HG03457 (cell line): Measurements from ENCODE around the gene IKZF3.
"Not testable (repeated sequence)": the region's sequence is repeated elsewhere in the genome, so short reads cannot be mapped to it uniquely, and the experiment has no call there.

Experiments used
- ATAC-seq: cut with Tn5 transposase; IDR thresholded peaks from one replicate; pipeline ENCODE4 v1.9.1; 2021; ENCODE audit warnings: moderate number of reproducible peaks; ENCODE audit not compliant: unreplicated experiment

The IKZF3 gene

DNA sequence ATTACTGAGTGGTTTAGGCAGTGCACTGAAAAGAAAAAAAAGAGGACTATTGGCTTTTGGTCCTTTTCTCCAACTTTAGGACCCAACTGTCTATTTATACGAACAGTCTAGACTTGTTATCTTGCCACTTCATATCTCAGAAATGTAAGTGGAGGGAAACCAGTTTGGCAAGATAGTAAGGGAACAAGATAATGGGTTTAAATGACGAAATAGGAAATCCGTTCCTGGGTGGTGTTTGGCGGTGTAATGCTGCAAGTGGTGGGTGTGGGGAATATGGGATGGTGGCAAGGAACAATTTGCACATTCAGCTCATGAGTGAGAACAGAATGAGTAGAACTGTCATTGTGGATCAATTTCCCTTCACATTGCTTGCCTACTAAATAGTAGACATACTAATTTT is 81.6 kb downstream of the IKZF3 start:
- no peak for ATAC-seq

- ATAC-seq = no peak
These were observed 82.3 kb downstream of the IKZF3 start for GRCh38 chr17:39781861-39782213.

- no peak for ATAC-seq
These were observed 82.9 kb downstream of the IKZF3 start for GRCh38 chr17:39781031-39781860.

DNA sequence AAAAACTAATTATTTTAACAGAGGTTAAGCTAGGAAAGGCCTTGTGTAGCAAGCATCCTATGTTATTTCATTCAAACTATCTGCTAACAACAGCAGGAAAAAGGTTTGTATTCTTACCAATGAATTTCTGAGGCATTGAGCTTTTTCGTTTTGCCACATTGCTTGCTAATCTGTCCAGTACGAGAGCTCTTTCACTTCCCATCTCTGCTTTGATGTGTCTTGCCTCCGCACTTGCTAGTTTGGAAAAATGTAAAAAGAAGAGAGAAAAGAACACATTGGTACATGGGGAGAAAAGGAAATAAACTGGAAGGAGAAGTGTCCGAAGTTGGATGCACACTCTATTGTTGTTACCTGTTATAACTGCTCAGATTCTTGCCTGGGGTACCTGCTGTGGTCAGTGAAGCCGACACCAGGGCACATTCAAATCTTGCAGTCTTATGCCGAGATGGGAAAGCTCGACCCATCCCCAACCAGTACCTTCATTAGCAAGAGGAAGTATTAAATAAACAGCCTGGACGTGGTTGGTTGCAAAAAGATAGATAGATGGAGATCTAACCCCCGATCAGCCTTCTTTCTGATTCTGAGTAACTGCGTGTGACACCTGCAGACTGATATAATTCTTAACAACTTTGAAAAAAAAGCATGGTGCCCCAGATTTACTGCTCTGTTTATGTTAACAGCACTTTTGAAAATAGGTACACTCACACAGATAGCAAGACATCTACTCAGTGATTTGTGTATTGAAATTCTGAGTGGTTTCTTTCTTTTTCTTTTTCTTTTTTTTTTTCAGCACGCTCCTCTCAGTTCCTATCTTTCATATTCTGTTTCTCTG is 86.4 kb downstream of the IKZF3 start:
- no peak for ATAC-seq

DNA sequence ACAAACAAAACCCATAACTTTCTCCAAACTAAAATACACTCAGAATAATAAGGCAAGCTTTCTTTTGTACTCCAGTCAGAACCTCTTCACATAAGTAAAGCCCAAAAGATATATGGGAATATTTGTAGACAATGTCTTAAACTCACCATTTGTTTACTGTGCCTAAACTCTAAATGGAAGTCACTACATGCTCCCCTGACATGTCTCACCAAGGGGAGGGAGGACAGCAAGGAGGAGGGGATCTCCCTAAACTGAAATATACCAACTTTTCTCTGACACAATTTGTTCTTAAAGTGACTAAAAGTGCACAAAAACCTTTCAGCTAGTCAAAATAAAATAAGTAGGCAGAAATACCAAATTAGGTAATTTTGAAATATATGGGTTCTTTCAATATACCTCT is 87.9 kb downstream of the IKZF3 start:
- ATAC-seq = no peak

GRCh38 chr17:39775031-39775430 is 89.1 kb downstream of the IKZF3 start:
- no peak for ATAC-seq

DNA sequence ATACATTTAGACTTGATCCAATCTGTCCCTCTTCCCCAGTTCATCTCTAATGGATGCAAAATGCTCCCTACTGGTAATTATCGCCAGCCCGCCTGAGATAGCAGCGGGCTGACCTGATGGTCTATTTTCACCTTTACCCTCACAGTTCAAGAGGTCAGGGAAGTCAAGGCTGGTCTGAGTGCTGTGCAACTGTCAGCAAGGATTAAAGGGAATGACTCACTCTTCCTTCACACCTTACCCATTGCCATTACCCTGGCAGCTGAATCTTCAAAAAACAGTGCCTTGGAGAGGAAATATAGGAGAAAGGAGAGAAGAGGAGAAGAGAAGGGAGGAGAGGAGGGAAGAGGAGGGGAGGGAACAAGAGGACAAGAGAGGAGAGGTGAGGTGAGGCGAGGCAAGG is 90.1 kb downstream of the IKZF3 start:
- no peak for ATAC-seq

DNA sequence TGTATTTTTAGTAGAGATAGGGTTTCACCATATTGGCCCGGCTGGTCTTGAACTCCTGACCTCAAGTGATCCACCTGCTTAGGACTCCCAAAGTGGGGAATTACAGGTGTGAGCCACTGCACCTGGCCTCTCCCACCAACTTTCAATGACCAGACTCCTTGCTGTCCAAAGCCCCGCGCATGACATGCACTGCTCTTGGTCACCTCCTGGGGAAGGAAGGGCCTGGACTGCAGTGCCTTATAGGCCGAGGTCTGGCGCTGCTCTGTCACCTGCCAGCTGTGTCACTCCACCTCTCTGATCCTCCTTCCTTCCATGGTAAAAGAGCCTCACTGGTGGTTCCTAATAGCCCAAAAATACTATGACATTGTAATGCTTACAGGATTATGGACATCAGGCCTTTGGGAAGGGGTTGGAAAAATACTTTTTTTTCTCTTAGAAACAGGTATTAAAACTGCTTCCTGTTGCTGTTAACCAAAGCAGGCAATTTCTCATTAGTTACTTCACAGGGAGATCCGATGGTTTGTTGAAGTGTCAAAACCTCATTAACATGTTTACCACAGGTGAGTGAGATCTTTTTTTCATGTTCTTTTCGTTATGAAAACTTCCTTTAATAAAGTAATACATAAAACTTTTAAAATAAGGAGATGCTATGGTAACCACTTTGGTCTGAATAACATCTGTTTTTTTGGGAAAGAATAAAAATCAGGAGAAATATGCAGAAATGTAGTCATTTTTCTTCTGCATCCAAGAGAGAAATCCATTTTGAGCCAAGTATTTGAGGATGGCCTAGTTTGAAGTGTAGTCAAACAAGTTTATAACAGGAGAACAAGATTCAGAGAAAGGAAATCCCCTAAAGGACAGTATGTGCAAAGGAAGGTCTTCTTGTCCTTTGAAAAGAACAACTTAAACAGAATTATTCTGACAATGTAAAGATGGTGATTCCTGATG is 90.9 kb downstream of the IKZF3 start:
- no peak for ATAC-seq

DNA sequence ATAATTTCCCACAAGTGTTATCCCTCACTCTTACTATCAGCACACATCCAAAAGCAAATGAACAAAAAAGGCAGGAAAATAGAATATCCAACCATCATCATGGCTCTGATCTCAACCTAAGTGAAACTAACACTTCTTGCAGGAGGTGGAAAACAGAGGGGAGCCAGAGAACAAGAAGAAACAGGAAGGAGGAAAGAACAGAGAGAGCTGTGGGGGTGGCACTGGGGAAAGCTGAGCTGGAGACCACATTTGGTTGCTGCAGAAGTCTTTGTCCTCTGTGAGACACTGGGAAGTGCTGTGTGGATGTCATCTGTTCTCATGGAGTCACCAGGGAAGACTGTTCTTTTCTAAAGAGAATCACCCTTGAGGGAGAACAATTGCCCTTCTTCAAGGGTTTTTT is 91.7 kb downstream of the IKZF3 start:
- ATAC-seq = no peak

DNA sequence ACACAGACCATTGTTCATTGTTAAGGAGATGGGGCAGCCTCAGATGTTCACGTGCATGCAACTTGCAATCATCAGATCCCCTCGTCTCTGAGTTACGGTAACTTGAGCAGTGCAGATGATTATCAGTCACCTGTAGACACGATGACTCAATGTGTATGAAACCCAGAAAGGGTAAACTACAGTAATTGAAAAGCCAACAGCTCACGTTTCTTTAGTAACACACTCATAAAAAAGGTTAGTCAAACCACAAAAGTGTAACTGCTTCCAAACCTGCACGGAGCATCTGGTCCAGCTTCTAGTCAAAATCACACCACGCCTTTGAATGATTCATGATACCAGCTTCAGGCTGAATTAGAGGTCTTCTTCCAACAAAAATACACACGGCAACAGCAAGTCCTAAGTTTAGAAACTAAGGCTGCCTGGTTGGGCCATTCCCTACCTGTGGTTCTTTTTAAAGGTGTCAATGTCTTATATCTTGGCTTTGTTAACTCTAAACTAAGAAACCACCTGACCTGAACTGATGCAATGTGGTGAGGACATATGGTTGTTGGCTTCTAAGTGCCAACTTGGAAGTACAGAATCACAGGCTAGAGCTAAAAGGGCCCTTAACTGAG is 94.0 kb downstream of the IKZF3 start:
- ATAC-seq = peak; percentile 31

- no peak for ATAC-seq
These were observed 97.0 kb downstream of the IKZF3 start for GRCh38 chr17:39767147-39767546.

GRCh38 chr17:39765766-39766165 is 98.3 kb downstream of the IKZF3 start:
- ATAC-seq = no peak

GRCh38 chr17:39765175-39765574 is 98.9 kb downstream of the IKZF3 start:
- ATAC-seq = no peak

DNA sequence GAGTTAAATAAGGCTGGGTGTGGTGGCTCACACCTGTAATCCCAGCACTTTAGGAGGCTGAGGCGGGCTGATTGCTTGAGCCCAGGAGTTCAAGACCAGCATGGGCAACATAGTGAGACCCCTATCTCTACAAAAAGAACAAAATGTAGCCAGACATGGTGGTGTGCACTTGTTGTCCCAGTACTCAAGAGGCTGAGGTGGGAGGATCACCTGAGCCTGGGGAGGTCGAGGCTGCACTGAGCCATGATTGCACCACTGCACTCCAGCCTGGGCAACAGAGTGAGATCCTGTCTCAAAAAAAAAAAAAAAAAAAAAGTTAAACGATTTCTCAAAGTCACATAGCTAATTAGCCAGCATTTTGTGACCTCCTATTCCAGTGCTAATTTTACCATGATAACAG is 99.9 kb downstream of the IKZF3 start:
- not testable (repeated sequence) for ATAC-seq

GRCh38 chr17:39763051-39763820 is 100.9 kb downstream of the IKZF3 start:
- no peak for ATAC-seq

- no peak for ATAC-seq
These were observed 102.1 kb downstream of the IKZF3 start for GRCh38 chr17:39761861-39762496.

GRCh38 chr17:39759204-39759603 is 104.9 kb downstream of the IKZF3 start:
- ATAC-seq = no peak

GRCh38 chr17:39757931-39758873 is 105.9 kb downstream of the IKZF3 start:
- no peak for ATAC-seq
